Naive thymus-derived CD4-positive, alpha-beta T cell (primary cell): ENCODE measurements around the gene STK17B. TPM values are rescaled to one million over a fixed set of nuclear protein-coding genes. Genes with fewer than 3 reads are reported as not detected.
A peak's percentile ranks its signal among the peaks of the same experiment; 100 is the strongest.
"Not testable (repeated sequence)": the region's sequence is repeated elsewhere in the genome, so short reads cannot be mapped to it uniquely, and the experiment has no call there.

Experiments
- ATAC-seq: fragments of 150-1000 bp; cut with Tn5 transposase; 2 replicates; pipeline ENCODE4 v1.10.0; 2021; ENCODE audit warnings: mild to moderate bottlenecking, moderate library complexity
- CTCF ChIA-PET: fragments of 350-600 bp; sonication (Branson Sonifier 250); formaldehyde crosslinking; loops from one replicate; lab custom pipeline; 2021; ENCODE audit warnings: antibody characterized with exemption; lab: Charles Lee
- POLR2A ChIA-PET: fragments of 350-600 bp; sonication (Branson Sonifier 250); formaldehyde crosslinking; loops from one replicate; lab custom pipeline; 2021; ENCODE audit warnings: antibody characterized with exemption, inconsistent platforms; lab: Charles Lee
- DNase-seq, 9 donors: peaks; one replicate each; pipeline versions ENCODE4 v3.0.0 to v3.0.0-alpha.2; 2020 to 2022; ENCODE audit warnings: mixed read lengths in 1 of 9
- H3K27ac ChIP-seq: one replicate; pipeline ENCODE4 v1.7.0; 2013; ENCODE audit warnings: mild to moderate bottlenecking, low read depth, low read length, moderate library complexity
- H3K27me3 ChIP-seq, 2 donors: one replicate each; pipeline ENCODE4 v1.7.0; 2013; ENCODE audit warnings: low read length in 2 of 2, mild to moderate bottlenecking in 2 of 2, moderate library complexity in 2 of 2; ENCODE audit not compliant: control insufficient read depth in 2 of 2, insufficient read depth in 2 of 2
- H3K36me3 ChIP-seq, 3 experiments: 1 replicate in 2 of 3; 2 replicates in 1 of 3; pipeline ENCODE4 v1.7.0; 2013; ENCODE audit warnings: low read length in 3 of 3, mild to moderate bottlenecking in 3 of 3, moderate library complexity in 1 of 3; ENCODE audit not compliant: insufficient read depth in 3 of 3, control insufficient read depth in 2 of 3
- H3K4me1 ChIP-seq, 2 donors: one replicate each; pipeline ENCODE4 v1.7.0; 2013; ENCODE audit warnings: low read length in 2 of 2, mild to moderate bottlenecking in 2 of 2, moderate library complexity in 1 of 2; ENCODE audit not compliant: control insufficient read depth in 2 of 2, insufficient read depth in 2 of 2
- H3K4me3 ChIP-seq: 2 replicates; pipeline ENCODE4 v1.7.0; 2013; ENCODE audit warnings: mild to moderate bottlenecking, low read length
- H3K9me3 ChIP-seq, 3 experiments: 1 replicate in 2 of 3; 2 replicates in 1 of 3; pipeline ENCODE4 v1.7.0; 2013; ENCODE audit warnings: low read length in 3 of 3; ENCODE audit not compliant: control insufficient read depth in 2 of 3
- H3K27ac Mint-ChIP-seq, 9 donors: one replicate each; pipeline ENCODE4 v1.8.0; 2020 to 2022; ENCODE audit warnings: mixed read lengths in 9 of 9, mild to moderate bottlenecking in 8 of 9, moderate library complexity in 5 of 9, inconsistent platforms in 2 of 9
- H3K27me3 Mint-ChIP-seq, 5 donors: one replicate each; pipeline ENCODE4 v1.8.0; 2021 to 2022; ENCODE audit warnings: mixed read lengths in 5 of 5, mild to moderate bottlenecking in 1 of 5
- H3K36me3 Mint-ChIP-seq, 5 donors: one replicate each; pipeline ENCODE4 v1.8.0; 2020 to 2022; ENCODE audit warnings: mixed read lengths in 5 of 5, mild to moderate bottlenecking in 3 of 5, inconsistent platforms in 1 of 5
- H3K4me1 Mint-ChIP-seq, 7 donors: one replicate each; pipeline ENCODE4 v1.8.0; 2020 to 2022; ENCODE audit warnings: mixed read lengths in 7 of 7, mild to moderate bottlenecking in 3 of 7, inconsistent platforms in 1 of 7
- H3K4me3 Mint-ChIP-seq, 10 donors: one replicate each; pipeline ENCODE4 v1.8.0; 2020 to 2022; ENCODE audit warnings: mild to moderate bottlenecking in 10 of 10, mixed read lengths in 10 of 10, moderate library complexity in 6 of 10, inconsistent platforms in 2 of 10
- H3K9me3 Mint-ChIP-seq, 11 donors: one replicate each; pipeline ENCODE4 v1.8.0; 2020 to 2022; ENCODE audit warnings: mixed read lengths in 11 of 11, mild to moderate bottlenecking in 4 of 11, inconsistent platforms in 1 of 11, moderate library complexity in 1 of 11
- intact Hi-C, 2 donors: fragments of 100-400 bp; cut with micrococcal nuclease; formaldehyde crosslinking; loops; one replicate each; pipeline ENCODE4 v1.15.1; 2023
- polyA plus RNA-seq, 2 donors: library from polyadenylated mRNA; unstranded; fragments of 300-500 nt; fragmentation: Illumina TruSeq; gene quantifications; one replicate each; pipeline ENCODE4 v1.2.3, GENCODE V29; 2021
- total RNA-seq, 6 experiments: library from RNA in 5 of 6; stranded (reverse) in 5 of 6; gene quantifications; 1 replicate in 5 of 6; 2 replicates in 1 of 6; pipeline ENCODE4 v1.2.3 and lab custom pipeline; 2021 to 2026

STK17B gene
- total and polyA plus RNA-seq, 7 experiments from 2014 or later = 66.0 to 513 (median 293) TPM

DNA sequence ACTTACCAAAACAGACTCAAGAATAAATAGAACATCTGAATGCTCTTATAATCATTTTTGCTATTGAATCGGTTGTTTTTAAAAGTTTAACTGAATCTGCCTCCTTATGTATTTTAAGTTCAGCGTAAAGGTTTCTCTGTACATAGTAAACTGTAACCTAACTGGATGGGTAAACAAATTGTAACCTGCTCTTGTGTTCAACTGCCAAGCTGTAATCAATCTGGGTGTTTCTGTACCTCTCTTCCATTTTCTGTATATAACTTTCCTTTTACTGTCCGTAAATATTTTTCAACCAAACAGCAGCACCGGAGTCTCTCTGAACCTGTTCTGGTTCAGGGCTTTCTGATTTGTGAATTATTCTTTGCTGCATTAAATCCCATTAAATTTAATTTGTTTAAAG lies 75.1 kb downstream of the STK17B start:
- Mint-ChIP-seq H3K27ac (no peak overlapping the region), H3K4me3 (no peak overlapping the region)
- CTCF ChIA-PET = interaction anchor here (1.9 kb wide), 1 partner anchor 18 kb away, joined by 6 read pairs; no protein-coding TSS in a partner anchor

DNA sequence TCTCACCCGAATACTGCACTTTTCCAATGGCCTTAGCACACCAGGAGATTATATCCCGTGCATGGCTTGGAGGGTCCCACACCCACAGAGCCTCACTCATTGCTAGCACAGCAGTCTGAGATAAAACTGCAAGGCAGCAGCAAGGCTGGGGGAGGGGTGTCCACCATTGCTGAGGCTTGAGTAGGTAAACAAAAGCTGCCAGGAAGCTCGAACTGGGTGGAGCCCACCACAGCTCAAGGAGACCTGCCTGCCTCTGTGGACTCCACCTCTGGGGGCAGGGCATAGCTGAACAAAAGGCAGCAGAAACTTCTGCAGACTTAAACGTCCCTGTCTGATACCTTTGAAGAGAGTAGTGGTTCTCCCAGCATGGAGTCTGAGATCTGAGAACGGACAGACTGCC lies 81.9 kb downstream of the STK17B start:
- H3K9me3 Mint-ChIP-seq = peaks cover 5 to 58% (median 26%) of the 10 kb centered on the region in 11 donors
- H3K27ac Mint-ChIP-seq, H3K27me3 Mint-ChIP-seq, H3K27me3 ChIP-seq, H3K36me3 ChIP-seq, H3K4me3 ChIP-seq, H3K27ac ChIP-seq, H3K4me1 ChIP-seq, H3K9me3 ChIP-seq, CTCF ChIA-PET, ATAC-seq, intact Hi-C loops: not testable (repeated sequence)
- peak overlapping the region in 6 of 10 donors; percentile 4 to 61 (median 33) for H3K4me3 Mint-ChIP-seq
- POLR2A ChIA-PET = interaction anchor here (1.0 to 1.2 kb wide), 2 partner anchors 30 to 45 kb away, joined by 3 read pairs; no protein-coding TSS in a partner anchor
- H3K4me1 Mint-ChIP-seq = peaks cover 0 to 36% (median 23%) of the 10 kb centered on the region in 7 donors
- peak in 6 of 9 donors; percentile 21 to 53 (median 33) for DNase-seq
- H3K36me3 Mint-ChIP-seq = peaks cover 9 to 34% (median 20%) of the 10 kb centered on the region in 5 donors

More for the DNA sequence above, 75.1 kb downstream of the STK17B start:
- Histone ChIP-seq H3K9me3 (no peaks in the 10 kb centered on the region), H3K36me3 (no peaks in the 10 kb centered on the region), H3K27me3 (no peaks in the 10 kb centered on the region), H3K4me3 (no peak overlapping the region), H3K4me1 (no peaks in the 10 kb centered on the region), H3K27ac (no peak overlapping the region)
- Mint-ChIP-seq H3K9me3 (peaks cover 0 to 39% (median 18%) of the 10 kb centered on the region in 11 donors), H3K36me3 (peaks cover 5 to 23% (median 11%) of the 10 kb centered on the region in 5 donors), H3K4me1 (peaks cover 0 to 17% (median 8%) of the 10 kb centered on the region in 7 donors), H3K27me3 (peaks cover 0 to 3% (median 0%) of the 10 kb centered on the region in 5 donors)
- ATAC-seq = no peak
- no peak for DNase-seq
- intact Hi-C loops = no loop called here
- POLR2A ChIA-PET = no interaction called here

DNA sequence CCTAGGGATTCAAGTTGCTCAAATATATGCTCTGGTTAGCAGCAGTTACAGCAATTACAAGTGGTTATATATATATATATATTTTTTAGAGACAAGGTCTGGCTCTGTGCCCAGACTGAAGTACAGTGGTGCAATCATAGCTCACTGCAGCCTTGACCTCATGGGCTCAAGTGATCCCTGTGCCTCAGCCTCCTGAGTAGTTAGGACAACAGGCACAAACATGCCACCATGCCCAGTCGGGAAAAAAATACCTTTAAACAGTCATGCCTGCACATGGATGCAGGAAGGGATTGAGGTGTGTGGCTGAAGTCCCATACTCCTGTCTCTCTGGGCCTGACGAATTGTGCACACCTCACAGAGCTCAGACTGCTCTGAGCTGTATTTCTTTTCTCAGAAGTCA lies 83.2 kb downstream of the STK17B start:
- CTCF ChIA-PET = no interaction called here

DNA sequence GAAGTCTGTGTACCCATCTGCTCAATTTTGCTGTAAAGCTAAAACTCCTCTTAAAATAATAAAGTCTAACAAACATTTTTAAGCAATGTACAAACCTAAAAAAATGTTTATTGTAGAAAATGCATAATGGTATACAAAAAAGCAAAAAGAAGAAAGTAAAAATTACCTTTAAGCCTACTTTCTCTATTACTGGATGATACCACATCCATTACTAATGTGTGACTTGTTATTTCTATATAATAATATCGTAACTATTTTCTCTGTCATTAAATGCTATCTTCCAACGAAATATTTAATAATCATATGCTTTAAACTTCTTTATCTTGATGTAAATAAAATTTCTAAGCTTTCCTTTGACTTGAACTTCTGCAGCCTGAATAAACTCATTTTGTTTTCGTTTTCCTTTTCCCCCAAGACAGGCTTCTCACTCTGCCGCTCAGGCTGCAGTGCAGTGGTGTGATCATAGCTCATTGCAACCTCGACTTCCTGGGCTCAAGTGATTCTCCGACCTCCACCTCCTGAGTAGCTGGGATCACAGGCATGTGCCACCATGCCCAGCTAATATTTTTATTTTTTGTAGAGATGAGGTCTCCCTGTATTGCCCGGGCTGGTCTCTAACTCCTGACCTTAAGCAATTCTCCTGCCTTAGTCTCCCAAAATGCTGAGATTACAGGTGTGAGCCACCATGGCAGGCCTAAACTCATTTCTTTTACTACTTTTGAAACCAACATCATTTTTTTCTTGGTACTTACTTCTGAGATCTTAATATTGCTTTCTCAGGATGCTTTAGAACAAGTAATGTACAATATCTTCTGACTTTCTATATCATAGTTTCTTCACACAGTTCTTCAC lies 84.6 kb downstream of the STK17B start:
- no peak for ATAC-seq
- CTCF ChIA-PET = no interaction called here
- H3K4me3 Mint-ChIP-seq = peak overlapping the region in 4 of 10 donors; percentile 0 to 56 (median 14)
- intact Hi-C loops = no loop called here
- H3K36me3 Mint-ChIP-seq = peaks cover 13 to 39% (median 24%) of the 10 kb centered on the region in 5 donors
- H3K27ac Mint-ChIP-seq = peak overlapping the region in 4 of 9 donors; percentile 29 to 71 (median 46)
- H3K27ac ChIP-seq = no peak overlapping the region
- peaks cover 6 to 7% of the 10 kb centered on the region in 2 donors for H3K4me1 ChIP-seq
- no peaks in the 10 kb centered on the region for H3K27me3 Mint-ChIP-seq
- POLR2A ChIA-PET = interaction anchor here (0.6 to 1.2 kb wide), 3 partner anchors 21 to 97 kb away, joined by 3 to 5 read pairs (median 4); no protein-coding TSS in a partner anchor
- no peaks in the 10 kb centered on the region for H3K36me3 ChIP-seq
- peaks cover 0 to 8% (median 0%) of the 10 kb centered on the region in 3 experiments for H3K9me3 ChIP-seq
- no peak for DNase-seq
- H3K27me3 ChIP-seq = no peaks in the 10 kb centered on the region
- H3K9me3 Mint-ChIP-seq = peaks cover 10 to 58% (median 32%) of the 10 kb centered on the region in 11 donors
- no peak overlapping the region for H3K4me3 ChIP-seq
- peaks cover 7 to 43% (median 30%) of the 10 kb centered on the region in 7 donors for H3K4me1 Mint-ChIP-seq

More for the DNA sequence above, 83.2 kb downstream of the STK17B start:
- Mint-ChIP-seq H3K36me3 (peaks cover 7 to 34% (median 17%) of the 10 kb centered on the region in 5 donors), H3K4me1 (peaks cover 0 to 36% (median 23%) of the 10 kb centered on the region in 7 donors), H3K4me3 (no peak overlapping the region), H3K9me3 (peaks cover 5 to 58% (median 21%) of the 10 kb centered on the region in 11 donors), H3K27me3 (peaks cover 0 to under 1% (median 0%) of the 10 kb centered on the region in 5 donors), H3K27ac (no peak overlapping the region)
- peaks cover 6 to 7% of the 10 kb centered on the region in 2 donors for H3K4me1 ChIP-seq
- no peak overlapping the region for H3K27ac ChIP-seq
- H3K27me3 ChIP-seq = no peaks in the 10 kb centered on the region
- intact Hi-C loops = no loop called here
- peaks cover 0 to 7% (median 0%) of the 10 kb centered on the region in 3 experiments for H3K9me3 ChIP-seq
- no peaks in the 10 kb centered on the region for H3K36me3 ChIP-seq
- no peak overlapping the region for H3K4me3 ChIP-seq
- no peak for DNase-seq
- no peak for ATAC-seq
- POLR2A ChIA-PET = no interaction called here

DNA sequence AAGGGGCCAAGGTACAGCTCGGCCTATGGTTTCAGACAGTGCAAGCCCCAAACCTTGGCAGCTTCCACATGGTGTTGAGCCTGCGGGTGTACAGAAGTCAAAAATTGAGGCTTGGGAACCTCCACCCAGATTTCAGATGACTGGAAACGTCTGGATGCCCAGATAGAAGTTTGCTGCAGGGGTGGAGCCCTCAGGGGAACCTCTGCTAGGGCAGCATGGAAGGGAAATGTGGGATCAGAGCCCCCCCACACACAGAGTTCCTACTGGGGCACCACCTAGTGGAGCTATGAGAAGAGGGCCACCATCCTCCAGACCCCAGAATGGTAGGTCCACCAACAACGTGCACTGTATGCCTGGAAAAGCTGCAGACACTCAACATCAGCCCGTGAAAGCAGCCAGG lies 87.8 kb downstream of the STK17B start:
- ChIA-PET POLR2A (no interaction called here), CTCF (interaction anchor here (1.4 kb wide), 1 partner anchor 9 kb away, joined by 3 read pairs; no protein-coding TSS in a partner anchor)
- ATAC-seq (no peak), DNase-seq (no peak)
- intact Hi-C loops = loop anchor here in 1 of 2 donors (5.0 kb wide), 1 partner anchor 39 kb away; no protein-coding TSS in a partner anchor
- Mint-ChIP-seq H3K4me3 (no peak overlapping the region), H3K36me3 (peaks cover 8 to 27% (median 18%) of the 10 kb centered on the region in 5 donors), H3K27me3 (no peaks in the 10 kb centered on the region), H3K27ac (no peak overlapping the region), H3K9me3 (peaks cover 5 to 39% (median 21%) of the 10 kb centered on the region in 11 donors), H3K4me1 (peaks cover 8 to 49% (median 31%) of the 10 kb centered on the region in 7 donors)
- no peaks in the 10 kb centered on the region for H3K36me3 ChIP-seq
- peaks cover 0 to 8% (median 0%) of the 10 kb centered on the region in 3 experiments for H3K9me3 ChIP-seq
- H3K4me1 ChIP-seq = peaks cover 2 to 17% of the 10 kb centered on the region in 2 donors
- H3K27me3 ChIP-seq = no peaks in the 10 kb centered on the region
- no peak overlapping the region for H3K4me3 ChIP-seq
- H3K27ac ChIP-seq = no peak overlapping the region
